GM06990 (cell line): Measurements from ENCODE around the gene TGFBR3.

ENCODE experiments used
- DNase-seq: peaks from one replicate; pipeline ENCODE4 v3.0.0-alpha.2; 2011; ENCODE audit not compliant: insufficient read length; ENCODE audit errors: extremely low read depth
- H3K27me3 ChIP-seq: replicated peaks from 2 replicates; pipeline ENCODE4 v1.6.0; 2011; ENCODE audit warnings: low read length; ENCODE audit not compliant: control insufficient read depth, insufficient read depth
- H3K36me3 ChIP-seq: 2 replicates; pipeline ENCODE4 v1.5.1; 2011; ENCODE audit warnings: low read length; ENCODE audit not compliant: control insufficient read depth, insufficient read depth
- H3K4me3 ChIP-seq: replicated peaks from 2 replicates; pipeline ENCODE4 v1.5.1; 2011; ENCODE audit warnings: low read depth, mild to moderate bottlenecking, control low read depth, low read length
- CTCF ChIP-seq: IDR thresholded peaks from 2 replicates; pipeline ENCODE4 v1.5.1; 2011; ENCODE audit warnings: low read length, control low read depth, mild to moderate bottlenecking, inconsistent platforms; ENCODE audit not compliant: insufficient read depth, poor library complexity, severe bottlenecking

The TGFBR3 gene

GRCh38 chr1:91645031-91645430 is 240.9 kb downstream of the TGFBR3 start:
- no peaks in the 10 kb centered on the region for H3K36me3 ChIP-seq
- TF ChIP-seq CTCF, result no peak
- no peak overlapping the region for H3K4me3 ChIP-seq
- H3K27me3 ChIP-seq, result no peaks in the 10 kb centered on the region
- no peak for DNase-seq

- H3K4me3 ChIP-seq, result no peak overlapping the region
- TF ChIP-seq CTCF, result no peak
- H3K27me3 ChIP-seq, result no peaks in the 10 kb centered on the region
- H3K36me3 ChIP-seq, result no peaks in the 10 kb centered on the region
- DNase-seq, result no peak
These were observed 242.5 kb downstream of the TGFBR3 start for GRCh38 chr1:91643431-91643830.

- no peak for TF ChIP-seq CTCF
- Histone ChIP-seq H3K4me3 (no peak overlapping the region), H3K27me3 (no peaks in the 10 kb centered on the region), H3K36me3 (no peaks in the 10 kb centered on the region)
- no peak for DNase-seq
These were observed 244.9 kb downstream of the TGFBR3 start for GRCh38 chr1:91640877-91641526.

- DNase-seq, result no peak
- H3K27me3 ChIP-seq, result no peaks in the 10 kb centered on the region
- no peak for TF ChIP-seq CTCF
- no peaks in the 10 kb centered on the region for H3K36me3 ChIP-seq
- no peak overlapping the region for H3K4me3 ChIP-seq
These were observed 248.4 kb downstream of the TGFBR3 start for GRCh38 chr1:91637539-91637994.

GRCh38 chr1:91635763-91636162 is 250.2 kb downstream of the TGFBR3 start:
- Histone ChIP-seq H3K27me3 (no peaks in the 10 kb centered on the region), H3K4me3 (no peak overlapping the region), H3K36me3 (no peaks in the 10 kb centered on the region)
- TF ChIP-seq CTCF, result no peak
- DNase-seq, result no peak

GRCh38 chr1:91633438-91633837 is 252.5 kb downstream of the TGFBR3 start:
- H3K27me3 ChIP-seq, result no peaks in the 10 kb centered on the region
- TF ChIP-seq CTCF, result no peak
- DNase-seq, result no peak
- no peaks in the 10 kb centered on the region for H3K36me3 ChIP-seq
- H3K4me3 ChIP-seq, result no peak overlapping the region
